OCI-LY1 (cell line): ENCODE measurements around the gene PDE4D.

ENCODE experiments used
- EZH2 ChIP-seq: fragments of 200-600 bp; sonication (generic), shearing (Covaris generic); IDR thresholded peaks from 2 replicates; pipeline ENCODE4 v1.8.0; 2017; ENCODE audit warnings: borderline replicate concordance, mixed run types, mild to moderate bottlenecking, antibody characterized with exemption, low read length, moderate library complexity, mixed read lengths
- TF ChIP-seq, protein P1 (sequence below): fragments of 200-600 bp; sonication (generic), shearing (Covaris generic); IDR thresholded peaks from 2 replicates; pipeline ENCODE4 v1.5.1; 2017; ENCODE audit warnings: mild to moderate bottlenecking, antibody characterized with exemption, low read length, moderate library complexity, mixed read lengths

DNA sequence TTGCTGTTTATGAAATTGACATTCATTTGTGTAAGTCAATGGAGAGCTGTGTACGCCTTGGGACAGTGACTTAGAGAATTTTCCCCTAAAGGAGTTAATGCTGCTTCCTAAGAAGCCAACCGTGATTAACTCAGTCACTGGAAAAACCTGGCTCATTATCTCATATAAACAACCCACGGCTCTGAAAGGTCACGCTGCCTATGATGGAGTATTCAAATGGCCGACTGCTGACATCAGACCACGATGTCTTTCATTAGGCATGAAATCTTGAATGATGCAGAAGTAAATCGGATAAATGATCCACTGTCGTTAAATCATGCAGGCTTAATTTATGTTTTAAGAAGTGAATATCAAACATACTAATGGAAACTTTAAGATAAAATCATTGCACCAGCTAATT, 706.9 kb downstream of the PDE4D start:
- TF ChIP-seq, protein P1, sequence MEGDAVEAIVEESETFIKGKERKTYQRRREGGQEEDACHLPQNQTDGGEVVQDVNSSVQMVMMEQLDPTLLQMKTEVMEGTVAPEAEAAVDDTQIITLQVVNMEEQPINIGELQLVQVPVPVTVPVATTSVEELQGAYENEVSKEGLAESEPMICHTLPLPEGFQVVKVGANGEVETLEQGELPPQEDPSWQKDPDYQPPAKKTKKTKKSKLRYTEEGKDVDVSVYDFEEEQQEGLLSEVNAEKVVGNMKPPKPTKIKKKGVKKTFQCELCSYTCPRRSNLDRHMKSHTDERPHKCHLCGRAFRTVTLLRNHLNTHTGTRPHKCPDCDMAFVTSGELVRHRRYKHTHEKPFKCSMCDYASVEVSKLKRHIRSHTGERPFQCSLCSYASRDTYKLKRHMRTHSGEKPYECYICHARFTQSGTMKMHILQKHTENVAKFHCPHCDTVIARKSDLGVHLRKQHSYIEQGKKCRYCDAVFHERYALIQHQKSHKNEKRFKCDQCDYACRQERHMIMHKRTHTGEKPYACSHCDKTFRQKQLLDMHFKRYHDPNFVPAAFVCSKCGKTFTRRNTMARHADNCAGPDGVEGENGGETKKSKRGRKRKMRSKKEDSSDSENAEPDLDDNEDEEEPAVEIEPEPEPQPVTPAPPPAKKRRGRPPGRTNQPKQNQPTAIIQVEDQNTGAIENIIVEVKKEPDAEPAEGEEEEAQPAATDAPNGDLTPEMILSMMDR = no peak
- no peak for TF ChIP-seq EZH2
